ENCODE results near the gene PRICKLE4. TPM values are rescaled to one million over a fixed set of nuclear protein-coding genes. Genes with fewer than 3 reads are reported as not detected.
"Not testable (repeated sequence)": the region's sequence is repeated elsewhere in the genome, so short reads cannot be mapped to it uniquely, and the experiment has no call there.

Gene PRICKLE4
- total RNA-seq, 1 donor from 2014 or later = 14.2 TPM

DNA sequence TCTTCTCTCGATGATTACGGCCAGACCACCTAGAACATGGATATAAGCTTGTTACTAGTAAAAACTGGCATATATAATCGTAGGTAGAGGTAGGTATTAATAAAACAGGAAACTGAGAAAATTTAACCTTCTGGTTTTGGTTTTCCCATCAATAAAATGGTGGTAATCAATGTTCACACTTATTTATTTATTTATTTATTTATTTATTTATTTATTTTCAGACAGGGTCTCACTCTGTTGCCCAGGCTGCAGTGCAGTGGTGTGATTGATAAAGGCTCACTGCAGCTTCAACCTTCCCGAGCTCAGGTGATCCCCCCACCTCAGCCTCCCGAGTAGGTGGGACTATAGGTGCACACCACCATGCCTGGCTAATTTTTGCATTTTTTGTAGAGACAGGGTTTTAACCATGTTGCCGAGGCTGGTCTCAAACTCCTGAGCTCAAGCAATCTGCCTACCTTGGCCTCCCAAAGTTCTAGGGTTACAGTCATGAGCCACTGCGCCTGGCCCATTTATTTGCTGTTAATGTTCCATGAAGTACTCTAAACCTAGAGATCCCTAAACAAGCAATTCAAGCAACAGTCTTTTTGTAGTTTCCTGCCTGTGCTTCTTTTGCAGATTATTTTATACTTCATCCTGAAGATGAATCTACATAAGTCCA is 18.4 kb downstream of the PRICKLE4 start:
- DNase-seq (ENCODE audit: low spot score) = no peak

DNA sequence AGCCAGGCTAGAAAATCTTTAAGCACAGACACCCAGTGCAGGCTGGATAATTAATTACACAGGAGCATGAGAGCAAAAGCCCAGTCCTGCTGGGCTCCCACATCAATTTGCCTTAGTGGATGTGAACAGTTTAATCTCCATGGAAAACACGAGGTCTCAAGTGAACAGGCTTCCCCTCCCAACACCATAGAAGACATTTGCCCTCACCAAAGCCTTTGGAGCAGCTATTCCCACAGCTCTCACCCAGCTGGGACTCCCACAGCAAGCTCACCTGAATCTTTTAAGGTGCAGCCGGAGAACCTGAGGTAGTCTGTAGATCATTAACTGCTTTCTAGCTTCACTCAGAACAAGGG is 19.0 kb downstream of the PRICKLE4 start:
- DNase-seq (ENCODE audit: low spot score) = no peak

GRCh38 chr6:41801380-41801779 is 20.8 kb downstream of the PRICKLE4 start:
- no peak for DNase-seq (ENCODE audit: low spot score)

- no peak for DNase-seq (ENCODE audit: low spot score)
Observed at GRCh38 chr6:41805830-41806774, 25.5 kb downstream of the PRICKLE4 start.

- DNase-seq (ENCODE audit: low spot score) = no peak
Observed at GRCh38 chr6:41811095-41811494, 30.5 kb downstream of the PRICKLE4 start.

- DNase-seq (ENCODE audit: low spot score) = not testable (repeated sequence)
Observed at GRCh38 chr6:41811946-41812345, 31.4 kb downstream of the PRICKLE4 start.

- no peak for DNase-seq (ENCODE audit: low spot score)
Observed at GRCh38 chr6:41813469-41813868, 32.9 kb downstream of the PRICKLE4 start.

DNA sequence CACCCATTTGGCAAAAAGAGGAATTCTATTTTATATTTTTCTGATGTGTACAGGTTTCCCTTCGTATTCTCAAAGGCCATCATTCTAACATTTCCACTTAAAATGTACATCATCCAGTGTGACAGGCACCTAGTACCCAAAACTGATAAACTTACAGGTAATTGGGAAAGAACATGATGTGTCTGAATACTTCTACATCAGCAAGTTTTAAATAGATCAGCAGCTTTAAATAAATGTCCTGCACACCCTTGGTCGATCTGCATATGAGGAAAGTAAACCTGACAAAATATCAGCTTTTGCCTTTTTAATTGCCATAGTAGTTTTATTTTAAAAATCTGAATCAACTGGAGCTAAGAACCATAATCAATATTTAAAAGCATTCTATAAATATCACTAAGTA is 33.4 kb downstream of the PRICKLE4 start:
- DNase-seq (ENCODE audit: low spot score) = no peak

- DNase-seq (ENCODE audit: low spot score) = no peak
Observed at GRCh38 chr6:41814629-41815028, 34.0 kb downstream of the PRICKLE4 start.

DNA sequence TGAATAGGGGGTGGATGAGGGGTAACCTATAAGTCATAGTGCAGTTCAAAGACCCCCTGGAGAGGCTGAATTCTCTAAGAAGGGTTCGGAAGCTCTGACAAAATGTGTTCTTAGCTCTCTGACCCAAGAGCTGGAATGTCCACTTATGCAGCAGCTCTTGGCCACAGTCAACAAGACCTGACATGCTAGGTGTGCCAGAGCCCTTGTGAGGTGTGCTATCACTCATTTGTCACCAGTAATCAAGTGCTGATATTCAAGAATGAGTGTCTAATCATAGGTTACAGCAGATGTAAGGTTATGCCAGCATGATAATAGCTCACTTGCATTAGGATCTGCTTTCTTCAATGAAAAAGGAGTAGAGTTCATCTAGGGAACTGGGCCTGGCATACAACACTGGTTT is 35.0 kb downstream of the PRICKLE4 start:
- DNase-seq (ENCODE audit: low spot score) = no peak

DNA sequence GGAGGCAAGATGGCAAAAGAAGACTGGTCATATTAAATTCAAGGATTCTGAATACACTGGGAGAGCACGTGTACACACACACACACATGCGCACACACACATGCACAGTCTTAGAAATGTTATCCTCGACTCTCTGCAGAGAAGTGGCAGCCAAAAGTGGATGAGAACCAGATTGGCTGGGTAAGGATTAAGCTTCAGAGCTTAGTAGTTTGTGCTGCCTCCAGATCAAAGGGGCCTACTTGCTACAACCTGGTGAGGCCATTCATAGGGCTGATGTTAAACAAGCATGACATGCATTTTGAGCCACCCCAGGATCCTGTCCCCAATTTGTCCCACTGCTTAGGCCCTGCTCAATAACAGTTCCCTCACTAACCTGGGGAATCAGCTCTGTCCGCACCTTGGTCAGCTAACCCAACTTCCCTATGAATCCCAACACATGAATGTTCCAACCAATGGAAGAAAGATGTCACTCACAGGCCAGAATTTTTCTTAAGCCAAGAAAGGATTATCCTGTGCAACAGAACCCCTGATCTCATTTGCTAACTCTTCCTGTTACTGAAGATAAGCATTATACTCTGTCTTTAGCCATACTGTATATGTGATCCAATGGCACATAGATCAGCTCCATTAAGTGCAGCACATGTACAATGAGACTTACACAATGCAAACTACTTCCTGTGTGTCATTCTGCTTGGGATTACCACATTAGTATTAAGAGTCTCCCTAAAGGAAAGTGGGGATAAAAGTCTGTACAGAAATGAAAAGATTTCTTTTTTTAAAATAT is 37.9 kb downstream of the PRICKLE4 start:
- no peak for DNase-seq (ENCODE audit: low spot score)

GRCh38 chr6:41821266-41821665 is 40.7 kb downstream of the PRICKLE4 start:
- no peak for DNase-seq (ENCODE audit: low spot score)

GRCh38 chr6:41822021-41822420 is 41.4 kb downstream of the PRICKLE4 start:
- no peak for DNase-seq (ENCODE audit: low spot score)

- DNase-seq (ENCODE audit: low spot score) = no peak
Observed at GRCh38 chr6:41823178-41823577, 42.6 kb downstream of the PRICKLE4 start.

- DNase-seq (ENCODE audit: low spot score) = no peak
Observed at GRCh38 chr6:41824571-41825569, 44.3 kb downstream of the PRICKLE4 start.

GRCh38 chr6:41826343-41827022 is 45.9 kb downstream of the PRICKLE4 start:
- no peak for DNase-seq (ENCODE audit: low spot score)

- DNase-seq (ENCODE audit: low spot score) = no peak
Observed at GRCh38 chr6:41832263-41832662, 51.7 kb downstream of the PRICKLE4 start.

GRCh38 chr6:41836022-41836659 is 55.6 kb downstream of the PRICKLE4 start:
- DNase-seq (ENCODE audit: low spot score) = no peak

DNA sequence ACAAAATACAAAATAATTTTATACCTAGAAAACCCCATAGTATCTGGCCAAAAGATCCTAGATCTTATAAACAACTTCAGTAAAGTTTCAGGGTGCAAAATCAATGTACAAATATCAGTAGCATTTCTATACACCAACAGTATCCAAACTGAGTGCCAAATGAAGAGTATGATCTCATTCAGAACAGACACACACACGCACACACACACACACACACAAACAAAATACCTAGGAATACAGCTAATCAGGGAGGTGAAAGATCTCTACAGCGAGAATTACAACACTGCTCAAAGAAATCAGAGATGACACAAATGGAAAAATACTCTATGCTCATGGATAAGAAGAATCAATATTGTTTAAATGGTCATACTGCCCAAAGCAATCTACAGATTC is 56.1 kb downstream of the PRICKLE4 start:
- no peak for DNase-seq (ENCODE audit: low spot score)
